ENCODE data around the gene RANGAP1. TPM values are rescaled to one million over a fixed set of nuclear protein-coding genes. Genes with fewer than 3 reads are reported as not detected.

RANGAP1 gene
- total and polyA plus RNA-seq, 2 of the 13 experiments (the other 11 are each of a cell fraction or from before 2014, with no cell fraction given), result 51.8 to 83.9 TPM

GRCh38 chr22:41240377-41241132, 45.4 kb downstream of the RANGAP1 start, which contains the start of gene CHADL (continued):
- TF ChIP-seq BCL3 (CRISPR knock-in tag; IDR thresholded peaks at IDR 0.05) (peak; percentile 22; the same call in 1 of the 2 replicates), SNAI1 (CRISPR knock-in tag; IDR thresholded peaks at IDR 0.05; ENCODE audit: borderline replicate concordance) (no peak), TERF1 (CRISPR knock-in tag; IDR thresholded peaks at IDR 0.05) (no peak), ZNF788 (CRISPR knock-in tag; IDR thresholded peaks at IDR 0.05; ENCODE audit: borderline replicate concordance) (peak; percentile 69; the same call in 1 of the 2 replicates), NFE2L1 (CRISPR knock-in tag; IDR thresholded peaks at IDR 0.05; ENCODE audit: borderline replicate concordance) (no peak), ZC3H4 (CRISPR knock-in tag; IDR thresholded peaks at IDR 0.05; ENCODE audit: borderline replicate concordance) (no peak), TFDP2 (CRISPR knock-in tag; IDR thresholded peaks at IDR 0.05) (0 out of 2 replicates have a peak, but pooled peaks have one; percentile 39), SP1 (IDR thresholded peaks at IDR 0.05) (no peak), SP1 (CRISPR knock-in tag; IDR thresholded peaks at IDR 0.05) (peak; percentile 19), ZMYM3 (CRISPR knock-in tag; IDR thresholded peaks at IDR 0.05) (peak; percentile 8; the same call in 1 of the 2 replicates), TGIF2 (CRISPR knock-in tag; IDR thresholded peaks at IDR 0.05) (no peak), KLF9 (CRISPR knock-in tag; IDR thresholded peaks at IDR 0.05; ENCODE audit: low read depth) (no peak), ZNF570 (CRISPR knock-in tag; IDR thresholded peaks at IDR 0.05; ENCODE audit: borderline replicate concordance) (no peak), CENPBD1 (CRISPR knock-in tag; IDR thresholded peaks at IDR 0.05; ENCODE audit: borderline replicate concordance, low read depth) (no peak), KLF11 (CRISPR knock-in tag; IDR thresholded peaks at IDR 0.05) (0 out of 2 replicates have a peak, but pooled peaks have one; percentile 59), KDM2A (CRISPR knock-in tag; IDR thresholded peaks at IDR 0.05; ENCODE audit: borderline replicate concordance, low read depth) (peak; percentile 52; the same call in 1 of the 2 replicates), SIN3B (IDR thresholded peaks at IDR 0.05; ENCODE audit: low read length) (no peak), ZBTB33 (CRISPR knock-in tag; IDR thresholded peaks at IDR 0.05) (0 out of 2 replicates have a peak, but pooled peaks have one; percentile 18), PRDM10 (CRISPR knock-in tag; IDR thresholded peaks at IDR 0.05; ENCODE audit: low read depth) (no peak), GATAD2A (CRISPR knock-in tag; IDR thresholded peaks at IDR 0.05) (peak; percentile 20; the same call in 1 of the 2 replicates)
